PC-3 (cell line): Measurements from ENCODE around the gene ZC3H14.

Source experiments
- EZH2 ChIP-seq: fragments of 300-600 bp; sonication (generic); IDR thresholded peaks from one replicate; pipeline ENCODE4 v1.6.1; 2017; ENCODE audit warnings: antibody characterized with exemption, mild to moderate bottlenecking, low read length; ENCODE audit not compliant: unreplicated experiment
- EZH2phosphoT487 ChIP-seq: fragments of 300-600 bp; sonication (generic); IDR thresholded peaks from 2 replicates; pipeline ENCODE4 v1.6.1; 2018; ENCODE audit warnings: mild to moderate bottlenecking, antibody characterized with exemption, low read length, borderline replicate concordance
- TF ChIP-seq, protein P1 (sequence below): fragments of 300-600 bp; sonication (generic); conservative IDR thresholded peaks from 2 replicates; pipeline ENCODE4 v1.5.1; 2017; ENCODE audit warnings: antibody characterized with exemption, low read depth, mild to moderate bottlenecking, low read length

DNA sequence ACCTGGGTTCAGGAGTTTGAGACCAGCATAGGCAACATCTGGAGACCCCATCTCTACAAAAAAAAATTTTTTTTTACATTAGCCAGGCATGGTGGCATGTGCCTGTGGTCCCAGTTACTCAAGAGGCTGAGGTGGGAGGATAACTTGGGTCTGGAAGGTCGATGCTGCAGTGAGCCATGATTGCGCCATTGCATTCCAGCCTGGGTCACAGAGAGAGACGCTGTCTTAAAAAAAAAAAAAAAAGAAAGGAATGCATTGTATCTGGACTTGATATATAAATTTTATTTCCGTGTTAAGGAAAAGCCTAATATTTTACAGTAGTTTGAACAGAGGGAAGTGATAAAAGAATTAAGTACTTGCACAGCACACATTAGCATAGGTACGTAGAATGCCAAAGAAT is 97.2 kb downstream of the ZC3H14 start:
- TF ChIP-seq, protein P1, sequence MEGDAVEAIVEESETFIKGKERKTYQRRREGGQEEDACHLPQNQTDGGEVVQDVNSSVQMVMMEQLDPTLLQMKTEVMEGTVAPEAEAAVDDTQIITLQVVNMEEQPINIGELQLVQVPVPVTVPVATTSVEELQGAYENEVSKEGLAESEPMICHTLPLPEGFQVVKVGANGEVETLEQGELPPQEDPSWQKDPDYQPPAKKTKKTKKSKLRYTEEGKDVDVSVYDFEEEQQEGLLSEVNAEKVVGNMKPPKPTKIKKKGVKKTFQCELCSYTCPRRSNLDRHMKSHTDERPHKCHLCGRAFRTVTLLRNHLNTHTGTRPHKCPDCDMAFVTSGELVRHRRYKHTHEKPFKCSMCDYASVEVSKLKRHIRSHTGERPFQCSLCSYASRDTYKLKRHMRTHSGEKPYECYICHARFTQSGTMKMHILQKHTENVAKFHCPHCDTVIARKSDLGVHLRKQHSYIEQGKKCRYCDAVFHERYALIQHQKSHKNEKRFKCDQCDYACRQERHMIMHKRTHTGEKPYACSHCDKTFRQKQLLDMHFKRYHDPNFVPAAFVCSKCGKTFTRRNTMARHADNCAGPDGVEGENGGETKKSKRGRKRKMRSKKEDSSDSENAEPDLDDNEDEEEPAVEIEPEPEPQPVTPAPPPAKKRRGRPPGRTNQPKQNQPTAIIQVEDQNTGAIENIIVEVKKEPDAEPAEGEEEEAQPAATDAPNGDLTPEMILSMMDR = no peak
- TF ChIP-seq EZH2 = no peak
- TF ChIP-seq EZH2phosphoT487 = no peak
